Panc1 (cell line): ENCODE data around the gene IQSEC1. TPM values are rescaled to one million over a fixed set of nuclear protein-coding genes. Genes with fewer than 3 reads are reported as not detected.

Experiments
- ATAC-seq: fragments of 200-7000 bp; cut with Tn5 transposase; 2 replicates; pipeline ENCODE4 v1.9.1; 2020; ENCODE audit warnings: mild to moderate bottlenecking, moderate library complexity
- BruUV-seq: library from RNA; stranded (reverse); fragments of 400-500 nt; replicated peaks from 2 replicates; lab custom pipeline; 2021; lab: Mats Ljungman, UMichigan
- CTCF ChIA-PET: fragments of 300-600 bp; sonication (Branson Sonifier 250); formaldehyde crosslinking; loops from one replicate; lab custom pipeline; 2022; ENCODE audit warnings: antibody characterized with exemption; lab: Charles Lee
- POLR2A ChIA-PET: fragments of 300-600 bp; sonication (Branson Sonifier 250); formaldehyde crosslinking; loops from one replicate; lab custom pipeline; 2022; ENCODE audit warnings: antibody characterized with exemption; lab: Charles Lee
- DNase-seq: peaks from one replicate; pipeline ENCODE4 v3.0.0-alpha.2; 2010; ENCODE audit warnings: low read depth, low spot score
- H3K27ac ChIP-seq: 2 replicates; pipeline ENCODE4 v1.5.1; 2011; ENCODE audit warnings: mild to moderate bottlenecking, low read length, inconsistent platforms
- H3K27me3 ChIP-seq: fragments of 200-500 bp; sonication (Bioruptor generic); 2 replicates; pipeline ENCODE4 v1.6.0; 2014; ENCODE audit warnings: low read length, inconsistent platforms; ENCODE audit not compliant: control insufficient read depth, insufficient read depth
- H3K36me3 ChIP-seq: fragments of 200-500 bp; sonication (Bioruptor generic); 2 replicates; pipeline ENCODE4 v1.5.1; 2014; ENCODE audit warnings: inconsistent platforms, mild to moderate bottlenecking, low read length, moderate library complexity; ENCODE audit not compliant: control insufficient read depth, insufficient read depth
- H3K4me1 ChIP-seq: 2 replicates; pipeline ENCODE4 v1.5.1; 2011; ENCODE audit warnings: inconsistent platforms, mild to moderate bottlenecking, low read length, moderate library complexity; ENCODE audit not compliant: control insufficient read depth, insufficient read depth
- H3K4me3 ChIP-seq, 2 experiments: 2 replicates each; pipeline ENCODE4 v1.5.1; 2011 to 2012; ENCODE audit warnings: low read depth in 2 of 2, low read length in 2 of 2, mild to moderate bottlenecking in 2 of 2, inconsistent platforms in 1 of 2, moderate library complexity in 1 of 2
- H3K9me3 ChIP-seq: fragments of 200-500 bp; sonication (Bioruptor generic); 2 replicates; pipeline ENCODE4 v1.5.1; 2014; ENCODE audit warnings: low read depth, mild to moderate bottlenecking, inconsistent platforms, low read length, moderate library complexity; ENCODE audit not compliant: control insufficient read depth, insufficient read depth
- POLR2AphosphoS5 ChIP-seq: IDR thresholded peaks from 2 replicates; pipeline ENCODE4 v1.6.1; 2012; ENCODE audit warnings: mild to moderate bottlenecking, low read depth, low read length, moderate library complexity
- SIN3A ChIP-seq: IDR thresholded peaks from 2 replicates; pipeline ENCODE4 v1.6.1; 2012; ENCODE audit warnings: low read depth, mild to moderate bottlenecking, low read length, moderate library complexity, borderline replicate concordance; ENCODE audit not compliant: insufficient read depth
- TCF7L2 ChIP-seq: IDR thresholded peaks from 2 replicates; pipeline ENCODE4 v1.6.1; 2011; ENCODE audit warnings: mild to moderate bottlenecking, low read depth, low read length, inconsistent platforms
- in situ Hi-C: cut with HindIII; loops from 2 replicates; pipeline ENCODE4 v1.10.0; 2016; ENCODE audit warnings: low sequenced_read_pairs, low pct_unique_long_range_greater_than_20kb
- intact Hi-C: fragments of 100-400 bp; cut with micrococcal nuclease; formaldehyde crosslinking; loops from one replicate; pipeline ENCODE4 v1.10.0; 2022; ENCODE audit not compliant: unreplicated experiment
- total RNA-seq: library from RNA; stranded (reverse); gene quantifications from one replicate; pipeline ENCODE4 v1.2.1, GENCODE V29; 2021; ENCODE audit not compliant: unreplicated experiment
- TF ChIP-seq, protein P1 (sequence below), 2 experiments: IDR thresholded peaks; 2 replicates each; pipeline ENCODE4 v1.6.1; 2011 to 2012; ENCODE audit warnings: low read depth in 2 of 2, control low read depth in 1 of 2, low read length in 1 of 2, mild to moderate bottlenecking in 1 of 2, moderate library complexity in 1 of 2; ENCODE audit not compliant: insufficient read depth in 1 of 2
- TF ChIP-seq, protein P2 (sequence below): fragments of 450-650 bp; IDR thresholded peaks from 2 replicates; pipeline ENCODE4 v1.5.1; 2017; ENCODE audit warnings: mild to moderate bottlenecking

IQSEC1 gene
- total RNA-seq, 1 experiment from 2014 or later: 28.4 TPM

DNA sequence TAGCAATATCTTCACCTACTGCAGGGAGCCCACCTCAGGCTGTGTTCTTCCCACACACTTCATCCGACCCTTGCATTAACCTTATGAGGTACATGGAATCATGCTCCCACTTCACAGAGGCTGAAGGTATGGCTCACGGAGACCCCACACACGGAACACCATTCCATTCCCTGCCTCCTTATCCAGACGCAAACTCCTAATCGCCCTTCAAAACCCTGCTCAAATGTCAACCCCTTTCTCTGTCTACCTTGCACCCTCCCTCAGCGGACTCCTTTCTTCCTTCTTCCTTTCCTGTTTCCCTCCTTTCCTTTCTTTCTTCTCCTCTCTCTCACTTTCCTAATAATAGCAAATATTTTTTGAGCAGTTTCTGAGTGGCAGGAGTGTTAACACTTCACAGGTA lies 23.8 kb downstream of the IQSEC1 start:
- no peaks in the 10 kb centered on the region for H3K4me1 ChIP-seq
- H3K4me3 ChIP-seq: no peak overlapping the region
- BruUV-seq: no TSS peak
- ChIA-PET POLR2A (no interaction called here), CTCF (no interaction called here)
- no peaks in the 10 kb centered on the region for H3K36me3 ChIP-seq
- no peaks in the 10 kb centered on the region for H3K9me3 ChIP-seq
- no peak overlapping the region for H3K27ac ChIP-seq
- TF ChIP-seq POLR2AphosphoS5 (no peak), SIN3A (no peak)
- TF ChIP-seq, protein P1, sequence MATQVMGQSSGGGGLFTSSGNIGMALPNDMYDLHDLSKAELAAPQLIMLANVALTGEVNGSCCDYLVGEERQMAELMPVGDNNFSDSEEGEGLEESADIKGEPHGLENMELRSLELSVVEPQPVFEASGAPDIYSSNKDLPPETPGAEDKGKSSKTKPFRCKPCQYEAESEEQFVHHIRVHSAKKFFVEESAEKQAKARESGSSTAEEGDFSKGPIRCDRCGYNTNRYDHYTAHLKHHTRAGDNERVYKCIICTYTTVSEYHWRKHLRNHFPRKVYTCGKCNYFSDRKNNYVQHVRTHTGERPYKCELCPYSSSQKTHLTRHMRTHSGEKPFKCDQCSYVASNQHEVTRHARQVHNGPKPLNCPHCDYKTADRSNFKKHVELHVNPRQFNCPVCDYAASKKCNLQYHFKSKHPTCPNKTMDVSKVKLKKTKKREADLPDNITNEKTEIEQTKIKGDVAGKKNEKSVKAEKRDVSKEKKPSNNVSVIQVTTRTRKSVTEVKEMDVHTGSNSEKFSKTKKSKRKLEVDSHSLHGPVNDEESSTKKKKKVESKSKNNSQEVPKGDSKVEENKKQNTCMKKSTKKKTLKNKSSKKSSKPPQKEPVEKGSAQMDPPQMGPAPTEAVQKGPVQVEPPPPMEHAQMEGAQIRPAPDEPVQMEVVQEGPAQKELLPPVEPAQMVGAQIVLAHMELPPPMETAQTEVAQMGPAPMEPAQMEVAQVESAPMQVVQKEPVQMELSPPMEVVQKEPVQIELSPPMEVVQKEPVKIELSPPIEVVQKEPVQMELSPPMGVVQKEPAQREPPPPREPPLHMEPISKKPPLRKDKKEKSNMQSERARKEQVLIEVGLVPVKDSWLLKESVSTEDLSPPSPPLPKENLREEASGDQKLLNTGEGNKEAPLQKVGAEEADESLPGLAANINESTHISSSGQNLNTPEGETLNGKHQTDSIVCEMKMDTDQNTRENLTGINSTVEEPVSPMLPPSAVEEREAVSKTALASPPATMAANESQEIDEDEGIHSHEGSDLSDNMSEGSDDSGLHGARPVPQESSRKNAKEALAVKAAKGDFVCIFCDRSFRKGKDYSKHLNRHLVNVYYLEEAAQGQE (IDR thresholded peaks at IDR 0.05; ENCODE audit: insufficient read depth in 1 of 2, low read depth in 2 of 2, low read length in 1 of 2): no peak
- ATAC-seq: no peak
- no peaks in the 10 kb centered on the region for H3K27me3 ChIP-seq
- intact Hi-C loops: no loop called here
- DNase-seq: no peak
- in situ Hi-C loops: no loop called here

DNA sequence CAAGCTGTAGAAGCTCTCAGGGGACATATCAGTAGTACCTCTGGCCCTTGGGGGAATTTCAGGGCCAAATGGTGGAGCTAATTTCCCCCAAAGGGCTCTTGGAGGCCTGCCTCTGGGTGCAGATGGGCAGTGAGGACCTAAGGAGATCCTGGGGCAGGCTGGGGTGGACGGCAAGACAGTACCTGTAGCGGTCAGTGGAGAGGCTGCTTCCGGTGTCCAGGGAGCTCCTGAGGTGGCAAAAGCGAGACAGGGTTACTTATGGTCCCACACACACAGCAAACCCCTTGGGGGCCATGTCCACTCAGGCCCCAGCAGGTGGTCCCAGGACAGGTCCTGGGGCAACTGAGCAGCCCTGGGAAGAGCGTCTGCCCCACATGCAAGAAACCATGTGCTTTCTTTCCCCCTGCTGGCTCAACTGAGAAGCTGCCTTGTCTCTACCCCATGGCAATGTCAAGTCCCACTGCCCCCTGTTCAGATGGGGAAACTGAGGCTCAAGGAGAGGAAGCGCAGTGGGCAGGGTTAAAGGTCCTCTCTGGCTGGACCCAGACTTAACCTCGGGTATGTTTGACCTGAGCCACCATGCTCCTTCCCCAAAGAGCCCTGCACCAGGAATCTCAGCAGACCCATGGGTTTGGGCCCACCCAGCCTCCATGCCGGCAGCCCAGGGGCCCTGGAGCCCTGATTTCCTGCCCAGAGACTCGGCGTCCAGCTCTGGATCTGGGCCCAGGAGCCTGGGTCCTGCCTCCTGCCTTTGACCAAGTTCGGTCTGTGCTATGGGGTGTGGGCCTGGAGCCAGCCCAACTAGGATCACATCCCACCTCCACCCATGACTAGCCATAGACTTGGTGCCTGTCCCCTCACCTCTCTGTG lies 25.7 kb downstream of the IQSEC1 start:
- ATAC-seq: no peak
- no peak overlapping the region for H3K27ac ChIP-seq
- H3K27me3 ChIP-seq: no peaks in the 10 kb centered on the region
- in situ Hi-C loops: no loop called here
- intact Hi-C loops: no loop called here
- H3K4me1 ChIP-seq: no peaks in the 10 kb centered on the region
- H3K36me3 ChIP-seq: no peaks in the 10 kb centered on the region
- ChIA-PET POLR2A (no interaction called here), CTCF (no interaction called here)
- no peaks in the 10 kb centered on the region for H3K9me3 ChIP-seq
- TF ChIP-seq, protein P1 (IDR thresholded peaks at IDR 0.05; ENCODE audit: insufficient read depth in 1 of 2, low read depth in 2 of 2, low read length in 1 of 2): no peak
- no peak for TF ChIP-seq POLR2AphosphoS5
- TF ChIP-seq, protein P2, sequence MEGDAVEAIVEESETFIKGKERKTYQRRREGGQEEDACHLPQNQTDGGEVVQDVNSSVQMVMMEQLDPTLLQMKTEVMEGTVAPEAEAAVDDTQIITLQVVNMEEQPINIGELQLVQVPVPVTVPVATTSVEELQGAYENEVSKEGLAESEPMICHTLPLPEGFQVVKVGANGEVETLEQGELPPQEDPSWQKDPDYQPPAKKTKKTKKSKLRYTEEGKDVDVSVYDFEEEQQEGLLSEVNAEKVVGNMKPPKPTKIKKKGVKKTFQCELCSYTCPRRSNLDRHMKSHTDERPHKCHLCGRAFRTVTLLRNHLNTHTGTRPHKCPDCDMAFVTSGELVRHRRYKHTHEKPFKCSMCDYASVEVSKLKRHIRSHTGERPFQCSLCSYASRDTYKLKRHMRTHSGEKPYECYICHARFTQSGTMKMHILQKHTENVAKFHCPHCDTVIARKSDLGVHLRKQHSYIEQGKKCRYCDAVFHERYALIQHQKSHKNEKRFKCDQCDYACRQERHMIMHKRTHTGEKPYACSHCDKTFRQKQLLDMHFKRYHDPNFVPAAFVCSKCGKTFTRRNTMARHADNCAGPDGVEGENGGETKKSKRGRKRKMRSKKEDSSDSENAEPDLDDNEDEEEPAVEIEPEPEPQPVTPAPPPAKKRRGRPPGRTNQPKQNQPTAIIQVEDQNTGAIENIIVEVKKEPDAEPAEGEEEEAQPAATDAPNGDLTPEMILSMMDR: no peak
- TF ChIP-seq TCF7L2: no peak
- TF ChIP-seq SIN3A: no peak
- BruUV-seq: no TSS peak
- DNase-seq: no peak
- H3K4me3 ChIP-seq: no peak overlapping the region
